ENCODE data around the gene MKLN1.

MKLN1 gene

GRCh38 chr7:131527456-131527855 lies 199.8 kb downstream of the MKLN1 start:
- DNase-seq = no peak

GRCh38 chr7:131529179-131529578 lies 201.5 kb downstream of the MKLN1 start:
- DNase-seq = no peak

GRCh38 chr7:131529617-131530016 lies 201.9 kb downstream of the MKLN1 start:
- DNase-seq = no peak

- DNase-seq = no peak
These were observed 202.5 kb downstream of the MKLN1 start for GRCh38 chr7:131530137-131530536.

- DNase-seq = no peak
These were observed 205.0 kb downstream of the MKLN1 start for GRCh38 chr7:131532570-131533091.

GRCh38 chr7:131533151-131533559 lies 205.5 kb downstream of the MKLN1 start:
- DNase-seq = no peak

GRCh38 chr7:131533566-131534561 lies 206.2 kb downstream of the MKLN1 start:
- DNase-seq = no peak

GRCh38 chr7:131536361-131536849 lies 208.7 kb downstream of the MKLN1 start:
- DNase-seq = no peak

GRCh38 chr7:131537571-131537978 lies 209.9 kb downstream of the MKLN1 start:
- no peak for DNase-seq

- no peak for DNase-seq
These were observed 210.6 kb downstream of the MKLN1 start for GRCh38 chr7:131538071-131538812.

- no peak for DNase-seq
These were observed 211.1 kb downstream of the MKLN1 start for GRCh38 chr7:131538813-131539179.

GRCh38 chr7:131540491-131541162 lies 213.0 kb downstream of the MKLN1 start:
- DNase-seq = no peak

GRCh38 chr7:131543298-131543697 lies 215.6 kb downstream of the MKLN1 start:
- no peak for DNase-seq

GRCh38 chr7:131544021-131544420 lies 216.3 kb downstream of the MKLN1 start:
- DNase-seq = no peak

- DNase-seq = no peak
These were observed 217.0 kb downstream of the MKLN1 start for GRCh38 chr7:131544449-131545301.

GRCh38 chr7:131546126-131546525 lies 218.4 kb downstream of the MKLN1 start:
- no peak for DNase-seq
